H9 (cell line): ENCODE measurements around the gene SPINT2. TPM values are rescaled to one million over a fixed set of nuclear protein-coding genes. Genes with fewer than 3 reads are reported as not detected.

Experiments
- DNase-seq: peaks from one replicate; pipeline ENCODE4 v3.0.0-alpha.2; 2017
- H2AFZ ChIP-seq: one replicate; pipeline ENCODE4 v1.6.1; 2013; ENCODE audit warnings: mild to moderate bottlenecking, low read length, control low read depth, moderate library complexity
- H2AK5ac ChIP-seq: 2 replicates; pipeline ENCODE4 v1.6.1; 2013; ENCODE audit warnings: low read length, control low read depth, mixed read lengths; ENCODE audit not compliant: insufficient read length
- H2BK120ac ChIP-seq: one replicate; pipeline ENCODE4 v1.6.1; 2013; ENCODE audit warnings: low read depth, mild to moderate bottlenecking, low read length, control low read depth, inconsistent platforms; ENCODE audit not compliant: poor library complexity, severe bottlenecking
- H2BK12ac ChIP-seq: 2 replicates; pipeline ENCODE4 v1.6.1; 2013; ENCODE audit warnings: low read length, control low read depth, mixed read lengths, low read depth; ENCODE audit not compliant: insufficient read length
- H2BK15ac ChIP-seq: 2 replicates; pipeline ENCODE4 v1.6.1; 2013; ENCODE audit warnings: low read depth, low read length, control low read depth
- H2BK20ac ChIP-seq: one replicate; pipeline ENCODE4 v1.6.1; 2013; ENCODE audit warnings: low read depth, mild to moderate bottlenecking, low read length, control low read depth, inconsistent platforms; ENCODE audit not compliant: poor library complexity, severe bottlenecking
- H2BK5ac ChIP-seq: 2 replicates; pipeline ENCODE4 v1.6.1; 2013; ENCODE audit warnings: low read length, control low read depth, mixed read lengths; ENCODE audit not compliant: insufficient read length
- H3K14ac ChIP-seq: 2 replicates; pipeline ENCODE4 v1.6.1; 2013; ENCODE audit warnings: low read length, control low read depth; ENCODE audit not compliant: insufficient read depth
- H3K18ac ChIP-seq: 2 replicates; pipeline ENCODE4 v1.6.1; 2013; ENCODE audit warnings: low read depth, mild to moderate bottlenecking, mixed read lengths, low read length, control low read depth; ENCODE audit not compliant: insufficient read length
- H3K23ac ChIP-seq: 2 replicates; pipeline ENCODE4 v1.6.1; 2013; ENCODE audit warnings: low read length, control low read depth, mixed read lengths, low read depth; ENCODE audit not compliant: insufficient read length
- H3K23me2 ChIP-seq: 2 replicates; pipeline ENCODE4 v1.6.1; 2013; ENCODE audit warnings: low read depth, mild to moderate bottlenecking, mixed read lengths, low read length, control low read depth; ENCODE audit not compliant: insufficient read length, poor library complexity, severe bottlenecking
- H3K27ac ChIP-seq: 2 replicates; pipeline ENCODE4 v1.5.1; 2013; ENCODE audit warnings: low read length, control low read depth, mixed read lengths, low read depth; ENCODE audit not compliant: insufficient read length
- H3K27me3 ChIP-seq: 2 replicates; pipeline ENCODE4 v1.6.1; 2013; ENCODE audit warnings: low read length, control low read depth, inconsistent platforms; ENCODE audit not compliant: insufficient read depth
- H3K4ac ChIP-seq: 2 replicates; pipeline ENCODE4 v1.6.1; 2013; ENCODE audit warnings: low read depth, mild to moderate bottlenecking, control low read depth, inconsistent platforms, low read length, moderate library complexity
- H3K4me1 ChIP-seq: 2 replicates; pipeline ENCODE4 v1.6.1; 2013; ENCODE audit warnings: low read length, control low read depth, inconsistent platforms; ENCODE audit not compliant: insufficient read depth
- H3K4me2 ChIP-seq: 2 replicates; pipeline ENCODE4 v1.6.1; 2013; ENCODE audit warnings: low read length, control low read depth, mixed read lengths; ENCODE audit not compliant: insufficient read length, insufficient read depth
- H3K56ac ChIP-seq: 2 replicates; pipeline ENCODE4 v1.6.1; 2013; ENCODE audit warnings: low read depth, mild to moderate bottlenecking, mixed read lengths, low read length, control low read depth; ENCODE audit not compliant: insufficient read length
- H3K79me1 ChIP-seq: 2 replicates; pipeline ENCODE4 v1.6.1; 2013; ENCODE audit warnings: low read depth, mild to moderate bottlenecking, moderate library complexity, low read length, control low read depth, inconsistent platforms; ENCODE audit not compliant: insufficient read depth, poor library complexity, severe bottlenecking
- H3K79me2 ChIP-seq: 2 replicates; pipeline ENCODE4 v1.6.1; 2013; ENCODE audit warnings: low read length, control low read depth, inconsistent platforms; ENCODE audit not compliant: insufficient read depth
- H3K9ac ChIP-seq: 2 replicates; pipeline ENCODE4 v1.6.1; 2013; ENCODE audit warnings: low read length, control low read depth, mixed read lengths; ENCODE audit not compliant: insufficient read length; ENCODE audit errors: extremely low read depth
- H3K9me3 ChIP-seq: one replicate; pipeline ENCODE4 v1.6.1; 2013; ENCODE audit warnings: low read depth, low read length, inconsistent platforms; ENCODE audit not compliant: control insufficient read depth
- H3T11ph ChIP-seq: one replicate; pipeline ENCODE4 v1.6.1; 2013; ENCODE audit warnings: mild to moderate bottlenecking, low read length, control low read depth, inconsistent platforms
- H4K20me1 ChIP-seq: one replicate; pipeline ENCODE4 v1.6.1; 2013; ENCODE audit not compliant: control insufficient read depth, insufficient read length, insufficient read depth
- H4K5ac ChIP-seq: 2 replicates; pipeline ENCODE4 v1.6.1; 2013; ENCODE audit warnings: low read depth, mild to moderate bottlenecking, mixed read lengths, low read length, control low read depth; ENCODE audit not compliant: insufficient read length
- H4K8ac ChIP-seq: replicated peaks from 2 replicates; pipeline ENCODE4 v1.6.1; 2013; ENCODE audit warnings: low read length, control low read depth, mixed read lengths, low read depth; ENCODE audit not compliant: insufficient read length
- H4K91ac ChIP-seq: 2 replicates; pipeline ENCODE4 v1.6.1; 2013; ENCODE audit warnings: low read depth, mild to moderate bottlenecking, moderate library complexity, mixed read lengths, low read length, control low read depth; ENCODE audit not compliant: insufficient read length
- H3K27ac Mint-ChIP-seq, 3 experiments: 2 replicates in 2 of 3; 3 replicates in 1 of 3; pipeline ENCODE4 v1.8.0; 2020 to 2021; ENCODE audit warnings: mixed read lengths in 3 of 3, mild to moderate bottlenecking in 1 of 3, moderate library complexity in 1 of 3
- H3K27me3 Mint-ChIP-seq: 2 replicates; pipeline ENCODE4 v1.8.0; 2021; ENCODE audit warnings: low read depth, mild to moderate bottlenecking, moderate library complexity, mixed read lengths
- H3K36me3 Mint-ChIP-seq, 3 experiments: 2 replicates in 2 of 3; 3 replicates in 1 of 3; pipeline ENCODE4 v1.8.0; 2020 to 2021; ENCODE audit warnings: low read depth in 3 of 3, mixed read lengths in 3 of 3; ENCODE audit not compliant: insufficient read depth in 1 of 3
- H3K4me1 Mint-ChIP-seq, 2 experiments: 2 replicates each; pipeline ENCODE4 v1.8.0; 2020; ENCODE audit warnings: mixed read lengths in 2 of 2
- H3K4me3 Mint-ChIP-seq, 2 experiments: 2 replicates in 1 of 2; 3 replicates in 1 of 2; pipeline ENCODE4 v1.8.0; 2020 to 2021; ENCODE audit warnings: mild to moderate bottlenecking in 2 of 2, mixed read lengths in 2 of 2, moderate library complexity in 1 of 2
- H3K9me3 Mint-ChIP-seq, 2 experiments: 2 replicates in 1 of 2; 3 replicates in 1 of 2; pipeline ENCODE4 v1.8.0; 2020; ENCODE audit warnings: mild to moderate bottlenecking in 2 of 2, mixed read lengths in 2 of 2, moderate library complexity in 1 of 2
- CTCF ChIP-seq: fragments of 200-600 bp; sonication (generic); conservative IDR thresholded peaks from 3 replicates; pipeline ENCODE4 v1.8.0; 2021; ENCODE audit warnings: antibody characterized with exemption, mild to moderate bottlenecking
- WGBS: extraction: QIAGEN DNeasy Blood & Tissue Kit; methylation state at CpG from one replicate; pipeline ENCODE4 v1.1.7; 2013; ENCODE audit warnings: missing lambda C conversion rate, low lambda C conversion rate, mixed read lengths; ENCODE audit not compliant: insufficient read length; ENCODE audit errors: extremely low coverage; 5-methylcytosine and 5-hydroxymethylcytosine counted together
- total RNA-seq: library from RNA; stranded (reverse); gene quantifications from 2 replicates; pipeline ENCODE4 v1.2.1, GENCODE V29; 2021

The SPINT2 gene
- total RNA-seq, 1 experiment from 2014 or later, result 283 TPM

DNA sequence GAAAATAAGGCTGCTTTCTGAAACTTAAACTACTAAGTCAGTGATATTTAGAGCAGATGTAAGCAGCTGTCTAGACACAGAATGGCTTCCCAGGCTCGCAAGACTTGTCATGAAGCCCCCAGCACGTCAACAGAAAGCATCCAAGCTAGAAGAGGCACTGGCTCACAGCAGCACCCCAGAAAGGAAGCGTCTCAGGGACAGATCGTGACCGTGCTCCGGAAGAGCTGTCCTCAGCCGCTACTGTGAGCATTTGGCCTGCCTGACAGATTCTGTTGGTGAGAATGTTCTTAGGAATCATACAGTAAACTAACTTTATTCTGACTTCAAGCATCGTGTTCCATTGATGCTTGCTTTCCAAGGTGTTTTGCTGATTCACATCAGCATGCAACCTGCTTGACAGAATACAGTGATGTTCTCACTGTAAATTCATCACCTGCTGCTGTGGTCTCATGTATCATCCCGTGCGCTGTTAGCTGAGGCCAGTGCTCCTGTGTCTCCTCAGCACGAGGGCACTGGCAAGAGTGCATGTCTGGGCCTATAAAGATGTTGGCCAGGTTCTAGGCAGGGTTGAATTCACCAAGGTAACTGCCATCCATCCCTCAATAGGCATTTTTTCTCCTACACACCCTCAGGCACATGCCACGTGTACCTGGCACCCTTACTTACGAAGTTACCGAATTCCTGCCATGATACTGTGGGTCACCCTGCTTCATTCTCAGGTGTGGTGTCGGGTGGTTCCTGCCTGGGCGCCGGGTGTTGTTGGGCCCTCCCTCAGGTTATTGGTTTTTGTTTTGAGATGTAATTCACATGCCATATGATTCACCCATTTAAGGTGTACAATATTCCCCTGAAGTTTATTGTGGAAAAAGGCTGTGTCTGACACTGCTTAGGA, 15.9 kb downstream of the SPINT2 start:
- H4K8ac ChIP-seq, result no peak overlapping the region
- H3K4me1 ChIP-seq, result no peaks in the 10 kb centered on the region
- peaks cover 6 to 11% of the 10 kb centered on the region in 2 experiments; a peak in 2 of 4 replicates for H3K4me1 Mint-ChIP-seq
- H3K27me3 Mint-ChIP-seq, result no peaks in the 10 kb centered on the region
- H3K9ac ChIP-seq, result no peak overlapping the region
- H3K27me3 ChIP-seq, result no peaks in the 10 kb centered on the region
- H3K4me2 ChIP-seq, result no peak overlapping the region
- H2BK5ac ChIP-seq, result no peak overlapping the region
- no peak for TF ChIP-seq CTCF
- no peak overlapping the region for H4K91ac ChIP-seq
- H3K23ac ChIP-seq, result no peak overlapping the region
- H3K23me2 ChIP-seq, result no peaks in the 10 kb centered on the region
- H4K5ac ChIP-seq, result no peak overlapping the region
- peaks cover 16% of the 10 kb centered on the region; the same call in 1 of the 2 replicates for H3K79me2 ChIP-seq
- H4K20me1 ChIP-seq, result no peaks in the 10 kb centered on the region
- no peak overlapping the region for H2BK15ac ChIP-seq
- H3K14ac ChIP-seq, result no peak overlapping the region
- H3T11ph ChIP-seq, result no peak overlapping the region
- no peak overlapping the region for H3K27ac ChIP-seq
- H3K18ac ChIP-seq, result no peak overlapping the region
- no peak overlapping the region for H2AK5ac ChIP-seq
- H3K36me3 Mint-ChIP-seq, result peaks cover 9 to 34% (median 27%) of the 10 kb centered on the region in 3 experiments; a peak in 6 of 7 replicates
- no peak overlapping the region for H2BK12ac ChIP-seq
- H3K27ac Mint-ChIP-seq, result peak overlapping the region; percentile 52 to 80 (median 63); a peak in 5 of 7 replicates
- H3K4ac ChIP-seq, result no peak overlapping the region
- H2AFZ ChIP-seq, result no peak overlapping the region
- H3K56ac ChIP-seq, result no peak overlapping the region
- no peak for DNase-seq
- WGBS, result no CpG with 5 or more reads among the region's 17 CpGs
- no peak overlapping the region for H2BK20ac ChIP-seq
- no peak overlapping the region for H2BK120ac ChIP-seq
- H3K9me3 Mint-ChIP-seq, result no peaks in the 10 kb centered on the region
- peaks cover 6% of the 10 kb centered on the region for H3K79me1 ChIP-seq
- H3K4me3 Mint-ChIP-seq, result no peak overlapping the region
- H3K9me3 ChIP-seq, result no peaks in the 10 kb centered on the region
